Keratinocyte (primary cell): ENCODE data around the gene NUDT3. TPM values are rescaled to one million over a fixed set of nuclear protein-coding genes. Genes with fewer than 3 reads are reported as not detected.

Source experiments
- DNase-seq: peaks from one replicate; pipeline ENCODE4 v3.0.0-alpha.2; 2011; ENCODE audit warnings: low read depth, missing footprints, low spot score
- FAIRE-seq: peaks from 2 replicates; lab custom pipeline; 2011; peaks lifted over from hg19 to GRCh38; lab: Jason Lieb, UNC
- H2AFZ ChIP-seq: 2 replicates; pipeline ENCODE4 v1.6.0; 2012; ENCODE audit warnings: low read length, control low read depth, inconsistent platforms; ENCODE audit not compliant: control insufficient read depth
- H3K27ac ChIP-seq: 2 replicates; pipeline ENCODE4 v1.5.1; 2011; ENCODE audit warnings: low read length; ENCODE audit not compliant: control insufficient read depth, insufficient read depth
- H3K27me3 ChIP-seq: 3 replicates; pipeline ENCODE4 v1.6.0; 2011; ENCODE audit warnings: low read length; ENCODE audit not compliant: control insufficient read depth, insufficient read depth; ENCODE audit errors: extremely low read depth
- H3K36me3 ChIP-seq, 2 experiments: 2 replicates in 1 of 2; 3 replicates in 1 of 2; pipeline ENCODE4 v1.5.1; 2011; ENCODE audit warnings: low read length in 2 of 2, mild to moderate bottlenecking in 1 of 2; ENCODE audit not compliant: control insufficient read depth in 2 of 2, insufficient read depth in 2 of 2; ENCODE audit errors: extremely low read depth in 1 of 2
- H3K4me1 ChIP-seq: 3 replicates; pipeline ENCODE4 v1.5.1; 2011; ENCODE audit warnings: low read length; ENCODE audit not compliant: control insufficient read depth, insufficient read depth; ENCODE audit errors: extremely low read depth
- H3K4me2 ChIP-seq: 3 replicates; pipeline ENCODE4 v1.6.0; 2011; ENCODE audit warnings: low read depth, low read length; ENCODE audit not compliant: control insufficient read depth, insufficient read depth; ENCODE audit errors: extremely low read depth
- H3K4me3 ChIP-seq, 3 experiments: fragments of 200-600 bp in 1 of 3; sonication (generic) in 1 of 3; 2 replicates in 2 of 3; 3 replicates in 1 of 3; pipeline ENCODE4 v1.5.1; 2011 to 2016; ENCODE audit warnings: low read length in 3 of 3, mild to moderate bottlenecking in 3 of 3, control low read depth in 2 of 3, inconsistent platforms in 1 of 3, low read depth in 1 of 3, mixed read lengths in 1 of 3, mixed run types in 1 of 3, moderate library complexity in 1 of 3; ENCODE audit not compliant: control insufficient read depth in 2 of 3, insufficient read depth in 2 of 3; ENCODE audit errors: extremely low read depth in 1 of 3
- H3K79me2 ChIP-seq: 2 replicates; pipeline ENCODE4 v1.6.0; 2012; ENCODE audit warnings: low read length; ENCODE audit not compliant: control insufficient read depth, insufficient read depth
- H3K9ac ChIP-seq: 3 replicates; pipeline ENCODE4 v1.6.0; 2011; ENCODE audit warnings: low read length; ENCODE audit not compliant: control insufficient read depth, insufficient read depth; ENCODE audit errors: extremely low read depth
- H3K9me1 ChIP-seq: 3 replicates; pipeline ENCODE4 v1.6.0; 2011; ENCODE audit warnings: low read length; ENCODE audit not compliant: control insufficient read depth, insufficient read depth; ENCODE audit errors: extremely low read depth
- H3K9me3 ChIP-seq: 2 replicates; pipeline ENCODE4 v1.5.1; 2012; ENCODE audit warnings: low read depth, low read length; ENCODE audit not compliant: control insufficient read depth
- H4K20me1 ChIP-seq: 3 replicates; pipeline ENCODE4 v1.6.0; 2011; ENCODE audit warnings: low read length; ENCODE audit not compliant: control insufficient read depth, insufficient read depth; ENCODE audit errors: extremely low read depth
- CTCF ChIP-seq, 3 experiments: IDR thresholded peaks in 1 of 3; conservative IDR thresholded peaks in 1 of 3; optimal IDR thresholded peaks in 1 of 3; 2 replicates in 2 of 3; 3 replicates in 1 of 3; pipeline versions ENCODE3 to v1.5.1; 2011; ENCODE audit warnings: low read length in 3 of 3, mild to moderate bottlenecking in 3 of 3, moderate library complexity in 2 of 3, control low read depth in 1 of 3, inconsistent platforms in 1 of 3; ENCODE audit not compliant: insufficient read depth in 2 of 3; ENCODE audit errors: extremely low read depth in 1 of 3
- EZH2 ChIP-seq: IDR thresholded peaks from one replicate; pipeline ENCODE4 v1.6.1; 2012; ENCODE audit warnings: inconsistent platforms, mild to moderate bottlenecking, low read length, moderate library complexity
- dilution Hi-C: fragments of 300-500 bp; cut with MboI; formaldehyde crosslinking; loops from one replicate; pipeline ENCODE4 v1.7.0; 2020; ENCODE audit warnings: low sequenced_read_pairs; ENCODE audit not compliant: extremely low pct_ligation_motif_present
- polyA plus RNA-seq, 5 experiments: library from polyadenylated mRNA; depleted of rRNA in 3 of 5; stranded (reverse) in 3 of 5; stranded (forward) in 1 of 5; unstranded in 1 of 5; fragments of >200 nt; gene quantifications; 1 replicate in 1 of 5; 2 replicates in 3 of 5; 3 replicates in 1 of 5; pipeline versions ENCODE4 v1.2.1 to v1.2.3, GENCODE V29; 2011 to 2012; ENCODE audit warnings: missing spikeins in 2 of 5, low read depth in 1 of 5, low replicate concordance in 1 of 5

NUDT3 gene
- polyA plus RNA-seq, 1 donor (not counting 4 experiments of a cell fraction or from before 2014, with no cell fraction given): 16.5 TPM

- DNase-seq (no peak), FAIRE-seq (no peak)
- H3K4me1 ChIP-seq: peaks cover 10% of the 10 kb centered on the region
- peaks cover 3% of the 10 kb centered on the region for H4K20me1 ChIP-seq
- peaks cover 52% of the 10 kb centered on the region for H3K79me2 ChIP-seq
- H3K4me2 ChIP-seq: peak overlapping the region; percentile 75
- no peaks in the 10 kb centered on the region for H3K9me1 ChIP-seq
- no peak for TF ChIP-seq EZH2
- no peak for TF ChIP-seq CTCF (optimal IDR thresholded peaks at IDR 0.05 in 1 of 3, IDR thresholded peaks at IDR 0.05 in 1 of 3, conservative IDR thresholded peaks at IDR 0.05 in 1 of 3; ENCODE audit: extremely low read depth in 1 of 3, insufficient read depth in 2 of 3, low read length in 3 of 3)
- no peaks in the 10 kb centered on the region for H3K27me3 ChIP-seq
- dilution Hi-C loops: no loop called here
- H3K27ac ChIP-seq: peak overlapping the region; percentile 96
- H2AFZ ChIP-seq: no peak overlapping the region
- H3K9me3 ChIP-seq: no peaks in the 10 kb centered on the region
- H3K9ac ChIP-seq: peak overlapping the region; percentile 100
- peaks cover 21 to 40% of the 10 kb centered on the region in 2 experiments for H3K36me3 ChIP-seq
- peak overlapping the region; percentile 67 to 98 (median 94) for H3K4me3 ChIP-seq
These were observed 32.6 kb upstream of the NUDT3 start for GRCh38 chr6:34425132-34425497.

GRCh38 chr6:34424200-34425131 is 32.0 kb upstream of the NUDT3 start:
- Histone ChIP-seq H3K36me3 (peaks cover 26 to 45% of the 10 kb centered on the region in 2 experiments), H2AFZ (no peak overlapping the region), H3K27ac (peak overlapping the region; percentile 96), H3K9me1 (no peaks in the 10 kb centered on the region), H3K27me3 (no peaks in the 10 kb centered on the region), H4K20me1 (peaks cover 10% of the 10 kb centered on the region), H3K79me2 (peaks cover 56% of the 10 kb centered on the region), H3K9ac (peak overlapping the region; percentile 100), H3K4me1 (peaks cover 10% of the 10 kb centered on the region), H3K4me2 (peak overlapping the region; percentile 75), H3K9me3 (no peaks in the 10 kb centered on the region), H3K4me3 (peak overlapping the region; percentile 67 to 98 (median 94))
- DNase-seq (no peak), FAIRE-seq (no peak)
- dilution Hi-C loops: no loop called here
- TF ChIP-seq CTCF (optimal IDR thresholded peaks at IDR 0.05 in 1 of 3, IDR thresholded peaks at IDR 0.05 in 1 of 3, conservative IDR thresholded peaks at IDR 0.05 in 1 of 3; ENCODE audit: extremely low read depth in 1 of 3, insufficient read depth in 2 of 3, low read length in 3 of 3): no peak
- no peak for TF ChIP-seq EZH2
